Skin of body (tissue), 2 donors: ENCODE results near the gene FKBP1A. TPM values are rescaled to one million over a fixed set of nuclear protein-coding genes. Genes with fewer than 3 reads are reported as not detected.
"Not testable (repeated sequence)": the region's sequence is repeated elsewhere in the genome, so short reads cannot be mapped to it uniquely, and the experiment has no call there.

Source experiments
- DNase-seq: peaks from one replicate; lab custom pipeline; 2025; lab: John Stamatoyannopoulos, UW
- total RNA-seq: library from RNA; depleted of rRNA; stranded (reverse); fragments of >200 nt; gene quantifications from one replicate; pipeline ENCODE4 v1.2.3, GENCODE V29; 2014

FKBP1A gene
- total RNA-seq, 1 donor from 2014 or later: 102 TPM

DNA sequence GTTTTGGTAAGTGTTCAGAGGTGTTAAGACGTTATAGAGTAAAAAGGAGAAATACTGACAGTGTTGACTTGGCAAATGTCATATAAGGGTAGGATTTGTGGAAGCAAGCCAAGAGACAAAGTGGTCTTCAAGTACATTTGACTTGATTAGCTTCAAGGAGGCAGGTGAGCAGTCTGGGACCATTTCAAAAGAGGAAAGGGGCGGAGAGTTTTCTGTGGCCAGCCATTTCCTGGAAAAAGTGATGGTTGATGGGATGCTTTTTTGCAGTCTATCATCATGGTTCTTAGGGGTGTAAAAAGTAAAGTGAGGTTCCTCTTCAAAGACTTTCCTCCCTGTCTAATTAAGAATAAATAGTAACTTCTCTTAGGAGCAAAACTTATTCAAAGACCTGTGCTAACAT lies 28.7 kb downstream of the FKBP1A start:
- no peak for DNase-seq

DNA sequence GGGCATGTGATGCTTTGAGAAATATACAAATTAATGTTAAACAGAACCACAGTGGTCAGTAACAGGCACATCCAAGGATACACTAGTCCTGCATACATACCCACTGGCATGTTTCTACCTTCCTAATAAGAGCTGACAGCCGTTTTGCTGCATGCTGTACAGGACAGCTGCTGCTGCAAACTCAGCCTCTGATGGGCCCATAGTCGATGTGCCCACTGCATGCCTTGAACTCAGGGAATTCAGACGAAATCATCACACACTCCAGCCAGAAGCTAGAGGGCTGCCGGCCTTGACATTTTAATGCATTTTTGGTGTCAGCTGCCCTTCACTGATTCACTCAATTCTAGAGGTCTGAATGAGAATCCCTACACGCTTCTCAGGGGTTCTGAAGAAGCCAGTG lies 29.3 kb downstream of the FKBP1A start:
- no peak for DNase-seq

DNA sequence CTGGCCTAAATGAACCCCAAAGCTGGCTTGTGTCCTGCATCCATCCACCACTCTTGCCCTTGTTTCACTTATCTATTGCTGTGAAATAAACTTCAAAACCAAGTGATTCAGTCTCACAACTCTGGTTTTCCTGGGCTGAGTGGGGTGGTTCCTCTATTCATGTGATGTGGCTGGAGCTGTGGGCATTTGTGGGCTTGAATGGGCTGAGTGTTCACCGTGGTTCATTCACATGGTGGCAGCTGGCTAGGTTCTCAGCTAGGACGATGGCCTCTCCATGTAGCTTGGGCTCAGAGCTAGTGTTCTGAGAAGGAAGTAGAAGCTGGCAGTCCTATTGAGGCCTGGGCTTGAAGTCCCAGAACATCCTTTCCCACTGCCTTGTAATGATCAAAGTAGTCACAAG lies 30.4 kb downstream of the FKBP1A start:
- DNase-seq: no peak

DNA sequence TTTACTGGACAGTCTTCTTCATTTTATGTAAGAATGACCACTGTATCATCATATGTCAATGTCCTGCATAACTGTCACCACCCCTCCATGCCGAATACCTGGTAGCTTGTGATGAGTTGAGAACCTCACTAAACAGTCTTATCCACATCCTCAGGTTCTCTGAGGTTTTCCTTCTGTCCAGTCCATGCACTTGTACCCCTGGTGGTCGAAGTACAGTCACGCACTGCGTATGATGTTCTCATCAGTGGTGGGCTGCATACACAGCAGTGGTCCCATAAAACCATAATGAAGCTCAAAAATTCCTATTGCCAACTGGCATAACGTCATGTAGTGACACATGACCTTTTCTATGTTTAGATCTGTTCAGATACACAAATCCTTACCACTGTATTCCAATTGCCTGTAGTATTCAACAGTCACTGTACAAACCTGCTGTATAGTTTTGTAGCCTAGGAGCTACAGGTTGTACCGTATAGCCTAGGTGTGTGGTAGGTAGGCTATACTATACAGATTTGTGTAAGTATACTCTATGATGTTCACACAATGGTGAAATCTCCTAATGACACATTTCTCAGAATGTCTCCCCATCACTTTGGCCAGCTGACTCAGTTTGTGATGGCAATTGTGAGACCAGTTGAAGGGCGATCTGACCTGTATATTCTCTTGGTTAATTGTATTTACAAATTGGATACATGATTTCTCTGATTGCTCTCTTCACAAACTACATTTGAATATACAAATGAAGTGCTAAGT lies 32.6 kb downstream of the FKBP1A start:
- no peak for DNase-seq

DNA sequence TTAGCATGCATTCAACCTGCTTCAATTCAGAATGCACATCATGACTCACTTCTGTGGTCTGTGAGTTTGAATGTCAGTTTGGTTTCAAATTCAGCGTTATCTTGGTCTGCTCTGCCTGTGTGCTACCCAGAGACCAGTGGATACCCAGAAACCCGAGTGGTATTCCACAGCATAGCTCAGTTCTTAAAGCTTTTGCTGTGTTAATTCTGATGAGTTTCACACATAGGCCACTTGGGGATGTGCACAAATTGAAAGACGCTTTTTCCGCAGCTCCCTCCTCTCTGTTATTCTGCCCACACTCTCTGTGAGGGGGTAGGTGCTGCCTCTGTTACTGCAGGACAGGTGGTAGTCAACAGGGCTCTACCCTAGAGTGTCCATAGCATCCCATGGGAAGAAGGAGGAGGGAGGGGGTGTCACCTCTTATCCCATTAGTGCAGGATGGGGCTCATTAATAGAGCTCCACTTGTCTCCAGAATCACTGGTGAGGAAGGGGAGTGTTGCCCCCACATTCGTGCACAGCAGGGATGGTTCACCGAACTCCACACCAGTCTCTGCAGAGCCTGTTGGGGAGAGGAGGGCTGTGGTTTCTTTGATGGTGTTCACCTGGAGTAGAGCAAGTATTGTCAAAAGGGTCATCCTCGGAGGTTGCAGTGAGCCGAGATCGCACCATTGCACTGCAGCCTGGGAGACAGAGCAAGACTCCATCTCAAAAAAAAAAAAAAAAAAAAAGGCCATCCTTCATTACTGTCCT lies 34.8 kb downstream of the FKBP1A start:
- DNase-seq: no peak

DNA sequence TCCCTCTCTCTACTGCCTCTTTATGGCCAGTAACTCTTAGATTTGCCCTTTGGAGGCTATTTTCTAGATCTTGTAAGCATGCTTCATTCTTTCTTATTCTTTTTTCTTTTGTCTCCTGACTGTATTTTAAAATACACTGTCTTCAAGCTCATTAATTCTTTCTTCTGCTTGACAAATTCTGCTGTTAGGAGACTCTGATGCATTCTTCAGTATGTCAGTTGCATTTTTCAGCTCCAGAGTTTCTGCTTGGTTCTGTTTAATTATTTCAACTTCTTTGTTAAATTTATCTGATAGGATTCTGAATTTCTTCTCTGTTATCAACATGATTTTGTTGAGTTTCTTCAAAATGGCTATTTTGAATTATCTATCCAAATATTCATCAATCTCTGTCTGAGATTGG lies 38.9 kb downstream of the FKBP1A start:
- no peak for DNase-seq

DNA sequence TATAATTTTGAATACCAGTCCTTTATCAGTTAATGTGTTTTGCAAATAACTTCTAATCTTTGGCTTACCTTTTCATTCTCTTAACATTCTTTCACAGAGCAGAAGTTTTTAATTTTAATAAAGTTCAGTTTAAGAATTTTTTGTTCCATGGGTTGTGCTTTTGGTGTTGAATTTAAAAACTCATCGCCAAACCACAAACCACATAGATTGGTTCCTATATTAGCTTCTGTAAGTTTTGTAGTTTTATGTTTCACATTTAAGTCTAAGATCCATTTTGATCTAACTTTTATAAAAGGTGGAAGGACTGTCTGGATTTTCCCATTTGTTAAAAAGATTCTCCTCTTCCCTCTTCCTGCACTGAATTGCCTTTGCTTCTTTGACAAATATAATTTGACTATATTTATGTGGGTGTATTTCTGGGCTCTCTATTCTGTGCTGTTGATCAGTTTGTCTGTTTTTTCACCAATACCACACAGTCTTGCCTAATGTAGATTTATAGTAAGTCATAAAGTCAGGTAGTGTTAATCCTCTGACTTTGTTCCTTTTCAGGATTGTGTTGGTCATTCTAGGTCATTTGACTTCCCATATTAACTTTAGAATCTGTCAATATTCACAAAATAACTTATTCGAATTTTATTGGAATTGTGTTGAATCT lies 46.4 kb downstream of the FKBP1A start:
- DNase-seq: no peak

DNA sequence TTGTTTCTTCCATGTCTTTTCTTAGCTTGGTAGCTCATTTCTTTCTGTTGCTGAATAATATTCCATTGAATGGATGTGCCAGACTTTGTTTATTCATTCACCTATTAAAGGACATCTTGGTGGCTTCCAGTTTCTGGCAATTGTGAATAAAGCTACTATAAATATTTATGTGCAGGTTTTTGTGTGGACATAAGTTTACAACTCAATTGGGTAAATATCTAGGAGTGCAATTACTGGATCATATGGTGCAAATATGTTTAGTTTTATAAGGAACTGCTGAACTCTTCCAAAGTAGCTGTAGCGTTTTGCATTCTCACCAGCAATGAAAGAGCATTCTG lies 47.1 kb downstream of the FKBP1A start:
- DNase-seq: no peak

DNA sequence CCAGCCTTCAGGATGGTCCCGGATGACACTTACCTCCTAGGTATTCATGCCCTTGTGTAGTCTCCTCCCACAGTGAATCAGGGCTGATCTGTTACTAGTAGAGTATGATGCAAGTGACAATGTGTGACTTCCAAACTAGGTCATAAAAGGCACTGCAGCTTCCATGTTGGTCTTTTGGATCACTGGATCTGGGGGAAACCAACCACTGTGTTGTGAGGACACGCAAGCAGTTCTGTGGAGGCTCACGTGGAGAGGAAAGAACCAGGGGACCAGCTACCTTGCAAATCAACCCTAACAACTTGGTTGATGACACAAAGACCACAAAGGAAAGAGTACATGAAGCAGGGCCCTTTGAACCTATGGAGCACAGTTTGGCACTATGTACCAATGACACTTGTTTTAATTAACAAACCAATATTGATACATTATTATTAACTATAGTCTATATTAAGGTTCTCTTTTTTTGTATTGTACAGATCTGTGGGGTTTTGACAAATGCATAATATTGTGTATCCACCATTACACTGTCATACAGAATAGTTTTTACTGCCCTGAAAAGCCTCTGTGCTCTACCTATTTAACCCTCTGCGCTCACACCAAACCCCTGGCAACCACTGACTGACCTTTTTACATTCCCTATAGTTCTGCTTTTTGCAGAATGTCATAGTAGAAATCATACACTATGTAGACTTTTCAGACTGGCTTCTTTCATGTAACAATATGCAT lies 47.7 kb downstream of the FKBP1A start:
- no peak for DNase-seq

DNA sequence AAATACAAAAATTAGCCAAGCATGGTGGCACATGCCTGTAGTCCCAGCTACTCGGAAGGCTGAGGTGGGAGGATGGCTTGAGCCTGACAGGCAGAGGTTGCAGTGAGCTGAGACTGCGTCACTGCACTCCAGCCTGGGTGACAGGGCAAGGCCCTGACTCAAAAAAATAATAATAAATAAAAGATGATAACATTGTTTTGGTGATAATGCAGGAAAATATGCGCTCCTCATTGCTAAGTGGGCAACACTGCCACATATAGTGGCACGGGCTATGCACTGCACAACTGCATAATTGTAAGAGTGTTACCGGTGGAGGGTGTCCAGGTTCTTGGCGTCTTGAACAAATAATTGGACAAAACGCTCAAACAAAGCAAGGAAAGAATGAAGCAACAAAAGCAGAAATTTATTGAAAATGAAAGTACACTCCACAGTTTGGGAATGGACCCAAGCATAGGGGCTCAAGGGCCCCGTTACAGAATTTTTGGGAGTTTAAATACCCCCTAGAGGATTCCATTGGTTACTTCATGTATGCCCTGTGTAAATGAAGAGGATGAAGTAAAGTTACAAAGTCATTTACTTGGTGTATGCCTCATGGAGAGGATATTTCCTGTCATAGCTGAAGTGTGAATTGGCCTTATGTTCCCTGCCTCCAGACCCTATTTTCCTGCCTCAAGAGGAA lies 49.3 kb downstream of the FKBP1A start:
- not testable (repeated sequence) for DNase-seq

DNA sequence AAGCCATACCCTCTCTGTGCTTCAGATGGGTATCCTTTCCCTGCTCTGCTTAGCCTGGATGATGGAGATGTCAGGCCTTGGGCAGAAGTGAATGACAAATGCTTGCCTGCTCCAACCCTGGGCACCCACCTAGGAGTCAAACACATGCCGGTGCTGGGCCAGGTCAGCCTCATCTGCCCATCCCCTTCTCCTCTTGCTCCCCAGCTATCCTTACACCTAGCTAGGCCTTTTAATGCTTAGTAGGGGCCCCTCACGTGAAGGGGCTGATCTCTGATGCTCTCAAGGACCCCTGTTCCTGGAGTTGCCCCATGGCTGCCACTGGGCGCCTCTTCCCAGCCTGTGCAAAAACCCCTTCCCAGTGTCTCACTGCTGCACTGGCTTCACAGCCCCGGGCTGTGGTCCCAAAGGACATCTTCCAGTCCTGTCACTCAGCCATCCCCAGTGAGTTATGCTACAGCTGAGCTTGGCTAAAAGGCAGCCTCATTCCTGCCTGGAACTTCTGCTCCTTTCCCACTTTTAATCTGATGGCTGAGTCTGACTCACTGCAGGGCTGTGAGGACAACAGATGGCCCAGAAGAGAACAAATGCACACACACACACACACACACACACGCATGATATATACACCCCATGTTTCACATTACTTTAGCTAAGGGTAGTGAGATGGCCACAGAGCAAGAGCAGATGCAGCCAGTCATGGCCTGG lies 51.1 kb downstream of the FKBP1A start:
- DNase-seq: no peak

DNA sequence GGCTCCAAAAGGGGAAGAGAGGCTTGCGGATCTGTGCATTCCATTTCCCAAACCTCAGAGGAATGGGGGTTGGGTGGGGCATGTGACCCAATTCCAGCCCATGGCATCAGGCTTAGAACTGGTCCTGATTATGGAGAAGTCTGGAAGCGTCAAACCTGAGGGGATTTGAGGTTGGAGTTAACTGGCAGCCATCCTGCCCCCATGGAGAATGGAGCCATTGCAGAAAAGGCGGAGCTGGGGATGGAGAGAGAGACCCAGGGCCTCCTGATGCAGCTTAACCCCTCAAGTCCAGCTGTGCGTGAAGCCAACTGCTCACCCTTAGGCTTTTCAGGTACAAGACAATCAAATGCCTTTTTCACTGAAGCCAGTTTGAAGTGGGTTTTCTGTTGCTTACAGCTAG lies 54.1 kb downstream of the FKBP1A start:
- DNase-seq: no peak

DNA sequence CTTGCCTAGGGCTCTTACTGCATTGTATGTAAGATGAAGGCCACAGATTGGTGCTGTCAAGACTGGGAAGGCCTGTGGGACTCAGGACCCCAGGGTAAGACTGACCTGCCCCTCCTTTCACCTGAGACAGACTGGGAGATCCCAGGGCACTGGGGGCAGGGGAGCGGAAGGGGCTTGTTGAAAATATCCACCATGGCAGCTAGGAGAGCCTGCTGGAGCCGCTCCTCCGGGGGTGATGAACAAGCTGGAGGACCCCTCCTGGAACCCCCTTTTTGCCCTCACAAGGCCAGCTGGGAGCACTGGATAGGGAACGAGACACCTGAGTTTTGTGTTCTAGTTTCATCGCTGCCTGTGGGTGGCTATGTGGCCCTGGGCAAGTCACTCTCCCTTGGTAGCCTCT lies 54.8 kb downstream of the FKBP1A start:
- DNase-seq: no peak

DNA sequence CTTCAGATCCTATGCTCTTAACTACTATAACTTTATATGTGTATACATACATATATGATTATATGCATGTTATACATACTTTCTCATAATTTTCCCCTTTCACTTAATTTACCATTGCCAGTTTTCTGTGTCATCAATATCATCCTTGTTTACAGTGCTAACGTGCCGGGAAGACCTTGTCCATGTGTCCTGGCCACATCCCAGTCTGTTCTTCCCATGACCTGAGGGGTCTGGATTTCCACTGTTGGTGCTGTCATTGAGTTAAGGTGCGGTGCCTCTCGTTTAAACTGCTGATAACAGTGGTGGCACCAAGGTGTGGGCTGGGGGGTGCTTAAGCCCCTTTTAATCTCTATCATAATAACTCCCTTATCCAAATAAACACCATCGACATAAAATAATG lies 55.4 kb downstream of the FKBP1A start:
- DNase-seq: no peak

DNA sequence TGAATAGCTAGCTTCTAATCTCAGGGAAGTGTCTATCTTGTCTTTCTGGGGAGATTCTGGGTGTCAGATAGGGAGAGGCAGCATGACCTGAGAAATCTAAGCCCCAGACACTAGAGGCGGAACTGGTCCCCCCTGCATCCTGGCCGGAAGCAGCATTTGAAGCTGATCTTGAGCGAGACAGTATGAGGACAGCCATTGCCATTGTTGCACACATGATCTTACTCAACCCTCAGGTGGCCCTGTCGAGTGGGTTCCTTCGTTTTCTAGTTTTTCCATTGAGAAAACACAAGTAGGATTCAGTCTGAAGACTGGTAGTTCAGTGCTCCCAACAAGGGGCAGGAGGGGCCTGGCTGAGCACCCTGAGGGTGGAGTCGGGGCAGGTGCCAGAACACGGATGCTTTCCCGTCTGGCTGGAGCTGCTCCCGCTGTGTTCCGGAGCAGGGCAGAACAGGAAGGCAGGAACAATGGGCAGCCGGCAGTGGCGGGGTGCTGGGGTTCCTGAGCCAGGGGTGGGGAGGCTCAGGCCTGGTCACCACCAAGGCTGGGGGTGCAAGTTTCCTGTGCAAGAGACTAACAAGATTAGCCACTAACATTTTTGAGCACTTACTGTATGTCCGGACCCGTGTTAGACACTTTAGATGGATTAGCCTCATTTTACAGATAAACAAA lies 56.0 kb downstream of the FKBP1A start:
- no peak for DNase-seq

DNA sequence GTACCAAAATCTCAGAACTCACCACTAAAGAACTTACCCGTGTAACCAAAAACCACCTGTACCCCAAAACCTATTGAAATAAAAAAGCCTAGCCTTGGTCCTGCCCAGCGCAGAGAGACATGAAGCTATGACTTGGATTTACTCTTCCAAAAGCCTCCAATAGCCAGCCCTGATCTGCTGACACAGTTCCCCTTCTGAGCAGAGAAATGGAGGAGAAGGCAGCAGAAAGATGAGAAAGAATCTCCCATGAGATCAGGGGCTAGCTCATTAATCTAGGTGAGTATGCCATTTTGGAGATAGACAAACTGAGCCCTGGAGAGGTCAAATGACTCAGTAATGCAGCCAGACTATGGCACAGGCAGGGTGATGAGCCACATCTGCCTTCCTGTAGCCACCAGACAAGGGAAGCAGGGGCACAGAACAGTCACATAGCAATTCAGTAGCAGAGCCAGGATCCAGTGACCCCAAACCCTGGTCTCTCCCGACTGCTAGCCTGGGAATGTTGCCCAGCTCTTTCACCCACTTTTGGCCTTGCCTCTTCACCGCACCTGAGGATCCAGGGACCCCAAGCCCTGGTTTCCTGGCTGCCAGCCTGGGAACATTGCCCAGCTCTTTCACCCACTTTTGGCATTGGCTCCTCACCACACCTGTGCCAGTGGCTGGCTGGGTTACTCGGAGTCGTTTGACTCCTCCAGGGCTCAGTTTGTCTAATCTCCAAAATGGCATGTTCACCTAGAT lies 56.7 kb downstream of the FKBP1A start:
- DNase-seq: no peak

DNA sequence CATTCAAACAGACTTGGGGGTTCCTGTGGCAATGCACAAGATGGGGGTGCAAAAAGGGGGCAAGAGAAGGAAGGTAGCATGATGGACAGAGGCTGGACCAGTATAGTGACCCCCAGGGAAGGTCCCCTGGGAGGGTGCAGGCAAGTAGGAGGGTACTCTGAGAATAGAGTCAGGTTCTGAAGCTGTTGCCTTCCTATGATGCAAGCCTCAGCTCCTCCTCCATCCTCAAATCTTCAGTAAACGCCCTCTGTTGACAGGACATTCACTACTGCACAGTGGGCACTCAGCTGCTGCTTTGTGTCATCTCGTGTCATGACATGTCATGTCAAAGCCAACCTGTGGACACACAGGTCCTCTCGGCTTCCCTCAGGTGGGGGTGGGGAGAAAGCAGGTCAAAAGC lies 58.1 kb downstream of the FKBP1A start:
- DNase-seq: no peak

DNA sequence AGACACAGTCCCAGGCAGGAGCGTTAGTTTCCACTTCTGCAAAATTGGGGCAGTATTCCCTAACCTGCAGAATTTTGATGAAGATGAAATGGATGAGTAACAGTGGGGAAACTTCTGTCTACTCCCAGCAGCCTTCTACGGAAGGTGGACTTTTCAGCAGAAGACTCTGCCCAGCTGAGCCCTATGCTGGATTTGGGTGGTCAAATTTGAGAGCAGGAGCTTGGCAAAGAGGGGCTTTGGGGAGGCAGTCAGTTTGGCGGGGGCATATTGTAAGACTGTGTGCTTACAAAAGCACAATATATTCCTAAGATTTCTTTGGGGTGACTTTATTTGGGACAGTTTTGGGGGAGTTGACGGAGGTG lies 58.5 kb downstream of the FKBP1A start:
- no peak for DNase-seq
